Activated effector memory CD4-positive, alpha-beta T cell treated with Interleukin-2 at 50 U/mL for 16 hours (primary cell): ENCODE measurements around the gene FOXP1.

Experiments used
- DNase-seq: peaks from one replicate; pipeline ENCODE4 v3.0.0-alpha.2; 2020

Gene FOXP1

GRCh38 chr3:71317749-71318457 is 265.6 kb downstream of the FOXP1 start:
- DNase-seq = no peak

- DNase-seq = no peak
These were observed 266.4 kb downstream of the FOXP1 start for GRCh38 chr3:71317140-71317539.

GRCh38 chr3:71316066-71316777 is 267.3 kb downstream of the FOXP1 start:
- no peak for DNase-seq

GRCh38 chr3:71315431-71315830 is 268.1 kb downstream of the FOXP1 start:
- DNase-seq = no peak

- DNase-seq = no peak
These were observed 269.7 kb downstream of the FOXP1 start for GRCh38 chr3:71313844-71314243.

GRCh38 chr3:71312461-71312860 is 271.1 kb downstream of the FOXP1 start:
- DNase-seq = no peak

GRCh38 chr3:71311661-71312046 is 271.9 kb downstream of the FOXP1 start:
- no peak for DNase-seq

- no peak for DNase-seq
These were observed 272.4 kb downstream of the FOXP1 start for GRCh38 chr3:71310980-71311660.

GRCh38 chr3:71310359-71310979 is 273.1 kb downstream of the FOXP1 start:
- no peak for DNase-seq

- no peak for DNase-seq
These were observed 273.6 kb downstream of the FOXP1 start for GRCh38 chr3:71309886-71310285.

GRCh38 chr3:71309342-71309741 is 274.2 kb downstream of the FOXP1 start:
- no peak for DNase-seq

- no peak for DNase-seq
These were observed 274.7 kb downstream of the FOXP1 start for GRCh38 chr3:71308836-71309235.

- no peak for DNase-seq
These were observed 275.4 kb downstream of the FOXP1 start for GRCh38 chr3:71307991-71308697.

GRCh38 chr3:71305231-71306206 is 278.0 kb downstream of the FOXP1 start:
- no peak for DNase-seq

GRCh38 chr3:71304684-71305083 is 278.8 kb downstream of the FOXP1 start:
- DNase-seq = no peak

- no peak for DNase-seq
These were observed 279.3 kb downstream of the FOXP1 start for GRCh38 chr3:71304247-71304646.

GRCh38 chr3:71303627-71304200 is 279.8 kb downstream of the FOXP1 start:
- DNase-seq = no peak

- DNase-seq = no peak
These were observed 280.9 kb downstream of the FOXP1 start for GRCh38 chr3:71302604-71303003.

GRCh38 chr3:71300951-71301393 is 282.6 kb downstream of the FOXP1 start:
- no peak for DNase-seq

- DNase-seq = no peak
These were observed 284.4 kb downstream of the FOXP1 start for GRCh38 chr3:71299160-71299559.

GRCh38 chr3:71294919-71295318 is 288.6 kb downstream of the FOXP1 start:
- DNase-seq = no peak
